Posterior vena cava (tissue), 2 donors: ENCODE results near the gene STX1A. TPM values are rescaled to one million over a fixed set of nuclear protein-coding genes. Genes with fewer than 3 reads are reported as not detected.

Experiments used
- DNase-seq: peaks from one replicate; pipeline ENCODE4 v3.0.0-alpha.2; 2020; ENCODE audit warnings: low spot score
- intact Hi-C, 2 donors: fragments of 100-400 bp; cut with DNase I; formaldehyde crosslinking; loops; one replicate each; pipeline versions ENCODE4 v1.14.1 to v1.14.2; 2022 to 2023
- long read RNA-seq, 2 donors: library from polyadenylated mRNA; unstranded; transcript quantifications; one replicate each; pipeline ENCODE4 v2.0.0, GENCODE V29; 2020 to 2021
- total RNA-seq, 2 donors: library from RNA; stranded (reverse); fragmentation: NEBNext Ultra II Directional; extraction: Animal tissue kit (Norgen Biotek cat#: 25700); gene quantifications; one replicate each; pipeline ENCODE4 v1.2.1, GENCODE V29; 2021
- donor health status: DM: yes; HTN: yes; CAD: no.
- donor health status: DM: yes; HTN: yes; CAD: no.

Gene STX1A
- total RNA-seq = 1 to 10 TPM; 3.4 to 4.0 TPM
- long read RNA-seq, donor 1, partial matches to known transcripts = 0 of 2 reads
- long read RNA-seq, donor 1, other reads (novel, unspliced or antisense) = 2 of 2 reads
- long read RNA-seq, donor 2, partial matches to known transcripts = 1 of 3 reads
- long read RNA-seq, donor 2, other reads (novel, unspliced or antisense) = 2 of 3 reads

DNA sequence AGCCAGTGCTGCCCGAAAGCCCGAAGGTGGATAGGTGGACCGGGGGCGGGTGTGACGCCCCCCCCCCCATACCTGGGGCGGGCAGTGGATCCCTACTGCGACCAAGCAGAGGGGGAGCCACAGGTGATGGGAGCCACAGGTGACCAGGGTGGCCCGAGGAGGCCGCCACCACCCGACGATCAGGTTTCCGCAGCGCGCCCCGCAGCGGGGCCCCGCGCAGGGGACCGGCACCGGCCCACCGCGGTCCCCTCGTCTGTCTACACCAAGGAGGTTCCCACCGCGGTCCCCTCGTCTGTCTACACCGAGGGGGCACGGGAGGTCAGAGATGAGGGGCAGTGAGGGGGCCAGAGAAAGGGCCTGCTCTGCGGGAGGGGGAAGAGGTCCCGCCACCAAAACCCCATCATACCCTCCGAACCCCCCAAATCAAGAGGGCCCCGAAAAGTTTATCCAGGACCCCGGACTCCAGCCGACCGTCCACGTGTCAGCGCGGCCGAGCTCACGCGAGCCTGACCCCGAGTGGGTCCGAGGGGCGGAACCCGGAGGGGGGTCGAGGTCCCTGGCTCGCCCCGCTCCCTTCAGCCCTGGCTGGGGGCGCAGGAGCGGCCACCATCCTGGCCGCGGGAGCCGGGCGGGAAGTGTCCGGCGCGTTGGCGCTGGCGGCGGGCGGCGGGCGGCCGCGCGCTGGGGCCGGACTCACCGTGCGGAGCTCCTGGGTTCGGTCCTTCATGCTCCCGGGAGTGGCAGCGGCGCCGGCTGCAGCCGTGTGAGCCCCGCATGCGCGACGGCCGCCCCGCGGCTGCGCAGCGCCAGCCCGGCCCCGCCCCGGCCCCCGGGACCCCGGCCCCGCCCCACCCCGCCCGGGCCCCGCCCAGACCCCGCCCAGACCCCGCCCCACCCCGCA is at the start of gene STX1A:
TSS of gene STX1A (minus strand) at position 765 of the 901 bp plus-strand sequence. CDS start at position 727, 38 bp downstream.
- no peak for DNase-seq
- intact Hi-C loops = no loop called here

DNA sequence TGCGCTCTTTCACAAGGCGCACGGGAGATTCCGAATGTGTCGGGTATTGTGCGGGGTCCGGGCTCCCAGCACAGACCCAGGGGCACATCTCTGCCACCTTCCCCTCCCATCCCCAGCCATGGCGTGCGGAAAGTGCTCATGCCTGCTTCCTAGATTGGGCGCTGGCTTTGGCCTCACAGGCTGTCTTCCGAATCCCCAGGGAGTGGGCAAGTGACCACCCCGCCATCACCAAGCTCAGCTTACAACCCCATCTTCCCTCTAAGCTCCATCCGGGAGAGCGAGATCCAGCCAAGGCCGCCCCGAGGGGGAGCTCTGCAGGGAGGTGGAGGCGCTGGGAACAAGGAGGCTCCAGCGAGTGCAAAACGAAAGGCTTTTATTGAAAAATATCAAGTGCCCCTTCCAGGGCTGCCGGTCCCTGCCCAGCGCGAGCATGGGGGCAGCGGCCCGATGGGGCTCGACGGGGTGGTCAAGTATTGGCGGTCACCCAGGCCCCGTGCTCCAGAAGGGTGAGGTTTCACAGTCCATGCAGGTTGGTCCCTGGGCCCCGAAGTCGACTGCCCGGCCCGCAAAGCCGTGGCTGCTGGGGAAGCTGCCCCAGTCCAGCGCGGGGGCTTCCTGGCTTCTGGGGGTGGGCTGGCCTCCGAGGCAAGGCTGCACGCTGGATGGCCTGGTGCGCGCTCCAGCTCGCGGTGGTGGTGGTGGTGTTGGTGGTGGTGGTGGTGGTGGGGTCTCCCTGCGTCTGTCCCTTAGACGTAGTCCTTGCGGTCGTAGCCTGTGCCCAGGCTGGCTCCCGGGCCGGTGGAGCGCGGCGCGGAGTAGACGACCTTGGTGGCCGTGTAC is 49.4 kb upstream of the STX1A start:
- intact Hi-C loops = no loop called here
- no peak for DNase-seq

DNA sequence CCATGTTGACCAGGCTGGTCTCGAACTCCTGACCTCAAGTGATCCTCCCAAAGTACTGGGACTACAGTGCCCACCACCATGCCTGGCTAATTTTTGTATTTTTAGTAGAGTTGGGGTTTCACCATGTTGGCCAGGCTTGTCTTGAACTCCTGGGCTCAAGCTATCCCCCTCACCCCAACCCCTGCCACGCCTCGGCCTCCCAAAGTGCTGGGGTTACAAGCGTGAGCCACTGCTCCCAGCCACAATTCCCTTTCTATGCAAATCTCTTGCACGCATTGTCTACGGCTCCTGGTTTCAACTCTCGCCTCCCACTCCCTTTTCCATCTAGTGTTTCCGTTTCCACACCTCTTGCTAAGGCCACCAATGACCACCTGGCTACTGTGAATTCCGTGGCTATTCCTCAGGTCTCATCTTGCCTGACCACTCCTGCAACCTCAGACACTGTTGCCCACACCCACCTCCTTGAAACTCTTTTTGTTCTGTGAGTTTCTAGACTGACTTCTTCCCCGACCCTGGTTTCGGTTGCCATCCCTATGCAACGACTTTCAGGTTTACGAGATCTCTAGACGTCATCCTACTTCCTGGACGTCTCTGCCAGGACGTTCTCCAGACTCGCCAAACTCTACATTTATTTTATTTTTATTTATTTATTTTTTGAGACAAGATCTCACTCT is 47.2 kb upstream of the STX1A start:
- no peak for DNase-seq
- intact Hi-C loops = no loop called here

DNA sequence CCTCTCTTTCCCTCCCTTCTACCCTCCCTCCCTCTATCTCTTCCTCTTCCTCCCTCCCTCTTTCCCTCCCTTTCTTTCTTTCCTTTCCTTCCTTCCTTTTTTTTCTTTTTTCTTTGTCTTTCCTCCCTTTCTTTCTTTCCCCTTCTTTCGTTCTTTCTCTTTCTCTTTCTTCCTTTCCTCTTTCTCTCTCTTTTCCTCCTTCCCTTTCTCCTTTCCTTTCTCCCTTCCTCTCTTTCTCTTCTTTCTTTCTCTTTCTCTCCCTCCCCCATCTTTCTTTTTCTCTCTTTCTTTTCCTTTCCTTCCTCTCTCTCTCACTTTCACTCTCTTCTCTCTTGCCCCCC is 43.2 kb upstream of the STX1A start:
- intact Hi-C loops = no loop called here

DNA sequence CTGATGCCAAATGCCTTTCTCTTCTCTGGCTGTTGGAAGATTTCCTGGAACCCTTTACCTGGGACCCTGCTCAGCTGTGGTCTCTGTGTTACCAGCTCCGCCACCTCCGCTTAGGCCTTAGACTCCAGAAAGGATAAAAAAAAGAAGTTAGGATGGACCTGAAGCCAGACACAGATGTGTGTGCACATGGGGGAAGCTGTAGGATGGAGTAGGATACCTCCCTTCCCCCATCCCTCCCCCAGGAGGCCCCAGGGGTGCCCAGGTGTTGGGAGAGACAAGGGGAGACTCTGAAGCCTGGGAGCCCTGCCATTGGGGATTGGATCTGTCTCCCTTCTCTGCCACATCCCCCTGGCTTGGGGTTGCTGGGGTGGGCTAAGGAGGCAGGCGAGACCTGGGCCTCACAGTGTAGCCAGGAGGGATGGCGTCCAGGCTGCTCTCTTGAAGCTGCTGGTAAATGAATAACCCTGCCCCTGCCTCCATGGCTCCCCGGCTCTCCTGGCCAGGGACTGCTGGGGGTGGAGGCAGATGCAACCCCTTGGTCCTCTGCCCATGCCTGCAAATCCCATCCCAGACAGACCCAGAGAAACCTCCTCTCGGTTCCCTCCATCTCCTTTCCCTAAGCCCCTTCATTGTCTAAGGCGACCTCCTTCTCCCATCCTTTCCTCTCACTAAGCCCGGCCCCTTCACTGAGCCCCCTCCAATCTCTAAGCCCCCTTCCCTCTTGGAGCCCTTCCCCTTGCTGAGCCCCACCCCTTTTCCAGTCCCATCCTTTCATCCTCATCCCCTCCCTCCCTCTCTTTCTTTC is 42.6 kb upstream of the STX1A start:
- intact Hi-C loops = no loop called here
- DNase-seq = no peak

More for the DNA sequence above, 43.2 kb upstream of the STX1A start:
- DNase-seq = no peak

DNA sequence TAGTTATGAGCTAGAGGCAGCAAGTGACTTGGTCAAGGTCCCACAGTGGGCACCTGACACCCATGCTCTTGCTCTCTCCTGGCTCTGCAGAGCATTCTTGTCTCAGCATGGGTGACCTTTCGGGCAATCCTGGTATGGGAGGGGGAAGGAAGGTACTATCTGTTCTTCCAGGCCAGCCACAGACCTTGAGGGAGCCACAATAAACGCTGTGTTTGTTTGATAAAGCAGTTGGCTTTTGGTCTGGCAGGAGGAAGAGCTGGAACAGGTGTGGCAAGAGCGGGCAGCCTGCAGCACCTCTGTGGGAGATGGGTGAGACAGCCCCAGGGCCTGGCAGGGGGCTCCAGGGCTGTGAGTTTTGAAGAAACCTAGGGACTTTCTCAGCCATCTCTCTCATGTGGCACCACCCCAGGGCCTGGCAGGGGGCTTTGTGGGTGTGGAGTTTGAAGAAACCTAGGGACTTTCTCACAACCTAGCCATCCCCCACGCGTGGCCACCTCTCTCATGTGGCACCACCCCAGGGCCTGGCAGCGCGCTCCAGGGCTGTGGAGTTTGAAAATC is 39.2 kb upstream of the STX1A start:
- intact Hi-C loops = no loop called here
- no peak for DNase-seq

DNA sequence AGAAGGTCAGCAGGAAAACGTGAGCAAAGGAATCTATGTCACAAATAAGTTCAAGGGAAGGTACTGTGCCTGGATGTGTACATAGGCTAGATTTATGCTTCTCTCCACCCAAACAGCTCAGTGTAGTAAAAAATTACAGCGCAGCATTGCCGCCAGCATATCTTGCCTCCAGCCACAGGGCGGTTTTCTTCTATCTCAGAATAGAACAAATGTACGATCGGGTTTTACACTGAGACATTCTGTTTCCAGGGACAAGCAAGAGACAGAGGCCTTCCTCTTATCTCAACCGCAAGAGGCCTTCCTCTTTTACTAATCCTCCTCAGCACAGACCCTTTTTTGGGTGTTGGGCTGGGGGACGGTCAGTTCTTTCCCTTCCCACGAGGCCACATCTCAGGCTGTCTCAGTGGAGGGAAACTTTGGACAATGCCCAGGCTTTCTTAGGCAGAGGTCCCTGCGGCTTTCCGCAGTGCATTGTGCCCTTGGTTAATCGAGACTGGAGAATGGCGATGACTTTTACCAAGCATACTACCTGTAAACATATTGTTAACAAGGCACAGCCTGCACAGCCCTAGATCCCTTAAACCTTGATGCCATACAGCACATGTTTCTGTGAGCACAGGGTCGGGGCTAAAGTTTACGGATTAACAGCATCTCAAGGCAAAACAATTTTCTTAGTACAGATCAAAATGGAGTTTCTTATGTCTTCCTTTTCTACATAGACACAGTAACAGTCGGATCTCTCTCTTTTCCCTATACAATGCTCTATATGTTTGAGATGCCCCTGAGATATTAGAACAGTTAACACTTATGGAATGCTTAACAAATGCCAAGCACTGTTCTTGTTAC is 30.7 kb upstream of the STX1A start:
- intact Hi-C loops = no loop called here

DNA sequence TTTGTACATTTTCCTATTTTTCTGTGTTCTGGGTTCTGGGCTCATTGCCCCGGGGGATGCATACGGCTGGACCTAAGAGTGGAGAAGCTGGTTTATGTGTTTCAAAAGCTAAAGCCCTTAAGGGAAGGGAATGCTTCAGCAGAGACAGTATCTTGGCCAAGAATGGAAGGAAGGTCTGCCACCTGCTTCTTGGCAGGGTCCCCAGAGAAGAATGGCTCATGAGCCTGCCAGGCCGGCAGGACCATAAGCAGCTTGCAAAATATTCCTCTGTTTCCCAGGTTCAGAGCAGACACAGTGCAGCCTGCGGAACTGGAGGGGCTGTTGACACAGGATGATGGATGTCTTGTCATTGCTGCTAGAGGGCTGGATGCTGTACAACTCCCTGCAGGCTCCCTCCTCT is 26.9 kb upstream of the STX1A start:
- DNase-seq = no peak
- intact Hi-C loops = no loop called here

More for the DNA sequence above, 30.7 kb upstream of the STX1A start:
- no peak for DNase-seq

DNA sequence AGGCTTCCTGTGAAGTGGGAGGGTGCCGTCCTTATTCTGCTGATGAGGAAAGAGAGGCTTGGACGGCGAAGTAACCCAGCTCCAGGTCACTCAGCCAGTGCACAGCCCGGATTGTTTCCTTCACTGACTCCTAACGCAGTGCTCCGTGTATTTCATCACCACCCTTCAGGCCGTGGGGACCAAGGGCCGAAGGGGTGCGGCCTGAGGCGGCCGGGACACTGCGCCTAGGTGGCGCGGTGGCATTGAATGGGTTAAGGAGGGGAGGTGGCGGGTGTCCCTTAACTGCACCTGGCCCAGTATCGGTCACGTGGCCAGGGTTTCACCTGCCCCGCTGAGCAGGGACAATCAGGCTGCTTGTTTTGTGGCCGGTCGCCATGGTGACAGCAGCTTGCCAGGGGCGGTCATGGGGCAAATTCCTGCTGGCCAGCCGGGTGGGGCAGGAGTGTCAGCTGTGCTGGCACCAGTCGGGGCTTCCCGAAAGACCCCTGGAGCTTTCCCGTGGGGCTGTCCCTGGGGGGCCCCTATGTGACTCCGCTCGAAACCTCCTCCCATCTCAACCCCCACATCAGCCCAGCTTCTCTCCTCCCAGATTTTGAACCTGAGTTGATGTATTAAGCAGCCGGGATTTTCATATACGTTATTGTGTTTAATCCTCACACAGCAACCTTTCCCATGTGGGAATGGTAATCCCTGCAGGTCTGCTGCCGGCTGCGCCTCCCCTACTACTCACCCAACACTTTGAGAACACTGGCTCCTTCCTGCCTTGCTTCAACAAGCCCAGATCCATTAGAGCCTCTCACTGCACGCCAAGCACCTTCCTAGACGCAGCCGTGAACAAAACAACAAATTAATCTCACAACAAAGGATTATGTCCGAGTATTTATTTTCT is 23.5 kb upstream of the STX1A start:
- intact Hi-C loops = no loop called here
- DNase-seq = peak; percentile 85

DNA sequence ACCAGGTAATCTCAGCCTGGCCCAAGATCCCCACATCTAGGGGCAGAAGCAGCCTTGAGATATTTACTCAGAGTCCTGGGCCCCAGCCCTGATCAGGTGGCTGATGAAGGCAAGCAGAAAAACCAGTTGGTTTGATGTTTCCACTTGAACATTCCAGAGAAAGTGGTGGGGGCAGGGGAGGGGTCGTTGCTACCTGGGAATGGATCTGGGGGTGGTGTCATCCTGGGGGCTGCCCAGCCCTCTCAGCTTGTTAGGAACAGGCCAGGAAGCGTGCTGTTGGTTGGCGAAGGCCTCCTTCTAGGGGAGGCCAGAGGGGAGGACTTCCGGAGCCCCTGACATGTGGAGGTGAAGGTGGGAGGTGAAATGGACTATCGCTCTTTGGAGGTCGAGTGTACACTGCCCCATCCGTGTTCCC is 22.9 kb upstream of the STX1A start:
- intact Hi-C loops = no loop called here
- DNase-seq = no peak

DNA sequence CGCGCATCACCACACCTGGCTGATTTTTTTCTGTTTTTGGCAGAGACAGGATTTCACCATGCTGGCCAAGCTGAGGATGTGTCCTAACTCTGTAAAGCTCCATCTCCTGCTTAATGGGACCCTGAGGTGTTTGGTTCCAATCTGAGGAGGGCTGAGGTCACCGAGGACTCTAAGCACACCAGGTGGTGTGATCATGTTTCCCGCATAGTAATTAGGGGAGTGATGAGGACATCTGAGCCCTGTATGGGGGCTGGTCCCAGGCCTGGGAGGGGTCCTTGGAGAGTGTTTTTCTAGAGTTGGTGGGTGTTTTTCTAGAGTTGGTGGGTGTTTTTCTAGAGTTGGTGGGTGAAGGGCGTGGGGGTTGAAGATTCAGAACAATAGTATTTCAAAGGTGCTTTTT is 22.1 kb upstream of the STX1A start:
- intact Hi-C loops = no loop called here
- no peak for DNase-seq

DNA sequence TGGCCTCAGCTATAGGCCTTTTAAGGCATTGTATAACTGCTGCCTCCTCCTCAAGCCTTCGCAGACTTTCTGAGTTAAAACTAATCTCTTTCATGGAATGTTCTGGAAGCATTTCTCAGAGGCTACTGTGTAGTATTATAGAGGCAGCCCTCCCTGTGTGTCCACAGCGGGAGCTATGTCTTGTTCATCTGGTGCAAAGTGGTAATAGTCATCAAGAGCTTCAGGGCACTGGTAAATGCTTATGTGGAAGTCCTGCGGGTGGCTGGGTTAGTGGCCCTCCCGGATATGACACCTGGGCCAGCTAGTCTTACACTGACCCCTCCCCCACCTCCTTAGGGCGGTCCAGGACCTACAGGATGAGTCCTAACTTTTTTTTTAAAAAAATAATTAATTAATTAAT is 21.3 kb upstream of the STX1A start:
- intact Hi-C loops = no loop called here

DNA sequence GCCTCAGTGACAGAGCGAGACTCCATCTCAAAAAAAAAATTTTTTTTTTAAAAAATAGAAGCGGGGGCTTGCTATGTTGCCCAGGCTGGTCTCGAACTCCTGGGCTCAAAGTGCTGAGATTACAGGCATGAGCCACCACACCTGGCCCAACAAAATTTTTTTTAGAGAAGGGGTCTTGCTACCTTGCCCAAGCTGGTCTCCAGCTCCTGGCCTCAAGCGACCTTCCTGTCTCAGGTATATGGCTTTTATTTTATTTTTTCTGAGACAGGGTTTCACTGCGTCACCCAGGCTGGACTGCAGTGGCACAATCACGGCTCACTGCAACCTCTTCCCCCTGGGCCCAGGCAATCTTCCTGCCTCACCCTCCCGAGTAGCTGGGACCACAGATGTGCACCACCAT is 20.7 kb upstream of the STX1A start:
- DNase-seq = no peak
- intact Hi-C loops = no loop called here

More for the DNA sequence above, 21.3 kb upstream of the STX1A start:
- no peak for DNase-seq

DNA sequence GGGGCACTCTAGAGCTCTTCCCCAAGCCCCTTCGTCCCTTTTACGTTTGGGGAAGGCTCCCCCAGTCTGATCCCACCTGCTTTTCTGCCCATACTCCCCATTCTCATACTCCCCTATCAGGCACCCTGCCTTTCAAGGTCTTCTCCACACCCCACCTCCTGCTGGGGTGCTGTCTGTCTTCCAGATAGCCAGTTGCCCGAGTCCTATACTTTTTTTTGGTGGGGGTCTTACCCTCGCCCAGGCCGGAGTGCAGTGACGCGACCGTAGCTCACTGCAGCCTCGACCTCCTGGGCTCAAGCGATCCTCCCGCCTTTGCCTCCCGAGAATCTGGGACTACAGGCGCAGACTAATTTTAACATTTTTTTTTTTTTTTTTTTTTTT is 19.9 kb upstream of the STX1A start:
- intact Hi-C loops = no loop called here

DNA sequence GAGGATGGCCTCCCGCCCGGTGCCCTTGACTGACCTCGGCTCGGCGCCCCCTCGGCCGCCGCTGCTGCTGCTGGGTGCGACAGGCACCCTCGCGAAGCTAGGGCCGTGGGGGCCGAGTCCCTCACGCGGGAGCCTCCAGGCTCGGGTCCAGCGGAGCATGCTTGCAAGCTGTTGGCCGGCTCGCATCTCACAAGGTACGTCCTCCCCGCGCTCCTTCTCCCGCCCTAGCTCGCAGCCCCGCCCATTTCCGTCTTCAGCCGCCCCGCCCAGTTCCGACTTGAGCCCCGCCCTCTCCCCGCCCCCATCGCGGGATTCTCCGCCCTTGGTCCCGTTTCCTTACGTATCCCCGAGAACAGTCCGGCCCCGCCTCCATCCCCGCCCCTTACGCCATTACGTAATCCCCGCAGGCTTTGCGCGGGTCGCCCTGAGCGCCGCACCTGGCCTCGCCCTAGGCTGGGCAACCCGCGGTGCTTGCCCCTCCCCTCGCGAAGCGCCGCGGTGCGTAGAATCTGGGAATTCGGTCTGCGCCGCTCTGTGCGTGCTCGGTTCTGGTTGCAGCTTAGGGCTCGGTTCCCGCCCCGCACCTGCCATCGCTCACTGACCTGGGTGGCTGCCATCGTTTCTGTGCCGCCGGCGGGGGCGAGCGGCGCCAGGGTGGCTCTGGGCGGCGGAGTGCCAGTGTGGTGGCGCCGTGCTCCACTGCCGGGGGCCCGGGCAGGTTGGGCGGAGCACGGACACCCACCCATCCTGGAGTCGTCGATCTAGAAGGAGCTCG is 19.3 kb upstream of the STX1A start, which contains the start of gene ABHD11:
TSS of gene ABHD11 (minus strand) at position 191 of the 775 bp plus-strand sequence. CDS start at position 159, 32 bp downstream.
- peak; percentile 99 for DNase-seq
- intact Hi-C loops = no loop called here

More for the DNA sequence above, 19.9 kb upstream of the STX1A start:
- DNase-seq = no peak

DNA sequence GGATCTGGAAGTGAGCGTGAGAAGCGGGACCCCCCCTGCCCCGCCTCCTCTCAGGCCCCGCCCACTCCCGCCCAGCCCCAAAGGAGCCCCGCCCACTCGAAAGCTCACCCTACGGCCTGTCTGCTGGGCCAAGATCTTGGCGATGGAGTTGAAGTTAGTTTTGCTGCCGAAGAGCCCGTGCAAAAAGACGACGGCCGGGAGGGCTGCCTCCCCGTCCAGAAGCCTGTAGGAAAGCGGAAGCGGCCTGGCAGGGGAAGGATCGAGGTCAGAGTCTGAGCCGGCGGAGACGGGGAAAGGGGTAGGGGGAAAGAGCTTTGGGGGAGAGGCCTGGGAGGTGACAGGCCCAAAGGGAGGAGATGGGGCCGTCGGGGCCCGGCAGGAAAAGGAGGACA is 18.7 kb upstream of the STX1A start:
- intact Hi-C loops = no loop called here
- DNase-seq = peak; percentile 85
